Measurements from ENCODE around the gene SLC6A20. TPM values are rescaled to one million over a fixed set of nuclear protein-coding genes. Genes with fewer than 3 reads are reported as not detected.
"Not testable (repeated sequence)": the region's sequence is repeated elsewhere in the genome, so short reads cannot be mapped to it uniquely, and the experiment has no call there.

Gene SLC6A20
- total RNA-seq, 1 donor from 2014 or later = 1.2 TPM

DNA sequence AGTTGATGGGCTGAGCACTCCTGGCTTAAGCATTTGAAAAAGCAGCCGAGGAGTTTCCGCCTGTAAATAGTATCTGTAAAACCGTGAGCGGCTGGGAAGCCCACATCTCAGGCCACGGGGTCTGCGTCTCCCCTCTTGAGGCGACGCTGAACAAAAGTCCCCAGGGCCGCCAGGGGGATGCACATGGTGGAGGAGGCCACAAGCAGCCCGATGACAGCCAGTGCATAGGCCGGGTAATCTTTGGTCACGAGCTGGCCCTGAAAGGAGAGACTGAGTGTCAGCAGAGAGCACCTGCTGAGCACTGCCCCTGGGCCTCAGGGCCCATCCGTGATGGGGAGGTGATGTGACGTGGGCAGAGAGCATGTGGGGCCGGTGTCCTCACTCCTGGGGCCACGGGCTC lies 37.5 kb downstream of the SLC6A20 start:
- no peak for DNase-seq

GRCh38 chr3:45757141-45757540 lies 39.2 kb downstream of the SLC6A20 start:
- DNase-seq = not testable (repeated sequence)

- no peak for DNase-seq
Observed at GRCh38 chr3:45756055-45756454, 40.3 kb downstream of the SLC6A20 start.

- no peak for DNase-seq
Observed at GRCh38 chr3:45754461-45754860, 41.9 kb downstream of the SLC6A20 start.

GRCh38 chr3:45753095-45753494 lies 43.2 kb downstream of the SLC6A20 start:
- DNase-seq = no peak

DNA sequence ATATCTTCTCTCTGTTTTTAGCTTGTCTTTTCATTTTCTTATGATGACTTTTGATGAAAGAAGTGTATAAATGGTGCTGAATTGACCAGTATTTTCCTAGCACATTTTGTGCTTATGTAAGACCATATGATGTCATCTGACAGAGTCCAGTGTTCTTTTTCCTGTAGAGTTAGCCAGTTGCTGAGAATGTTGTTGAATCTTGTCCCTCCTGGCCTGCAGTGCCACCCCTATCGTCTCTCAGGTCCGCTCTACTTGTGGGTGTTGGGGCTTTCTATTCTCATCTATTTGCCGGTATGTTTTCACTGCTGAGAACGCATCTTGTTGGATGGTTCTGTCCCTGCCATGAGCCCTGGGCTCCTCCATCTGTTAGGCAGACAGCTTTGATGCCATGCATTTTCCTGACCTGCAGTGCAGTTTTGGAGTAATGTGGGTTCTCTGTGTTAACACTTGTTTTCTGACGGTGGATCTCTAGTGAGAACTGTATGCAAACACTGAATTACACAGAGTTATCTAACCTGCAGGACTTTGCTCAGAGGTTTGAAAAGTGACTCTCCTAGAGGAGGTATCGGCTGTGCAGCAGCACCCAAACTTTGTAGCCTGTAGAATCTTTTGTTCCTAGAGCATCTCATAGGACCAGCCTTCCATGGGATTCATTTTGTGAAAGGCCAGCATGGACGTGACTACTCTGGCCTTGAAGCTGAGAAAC lies 44.6 kb downstream of the SLC6A20 start:
- DNase-seq = no peak

DNA sequence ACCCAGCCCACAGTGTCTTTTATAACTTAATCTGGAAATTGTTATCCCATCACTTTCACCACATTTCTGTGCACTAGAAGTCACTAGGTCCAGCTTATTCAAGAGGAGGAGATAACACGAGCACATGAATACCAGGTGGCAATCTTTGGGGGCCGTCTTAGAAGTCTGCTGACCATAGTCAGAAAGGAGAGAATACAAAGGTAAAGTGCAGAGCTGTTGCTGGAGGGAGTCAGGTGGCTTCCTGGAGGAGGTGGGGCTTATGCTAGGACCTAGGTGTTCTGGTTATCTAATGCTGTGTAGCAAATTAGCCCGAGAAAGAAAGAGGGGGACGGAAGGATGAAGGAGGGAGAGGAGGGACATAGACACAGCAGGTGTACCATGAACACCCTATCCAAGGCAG lies 46.5 kb downstream of the SLC6A20 start:
- DNase-seq = no peak

- not testable (repeated sequence) for DNase-seq
Observed at GRCh38 chr3:45749036-45749600, 47.2 kb downstream of the SLC6A20 start.

- DNase-seq = peak; percentile 25
Observed at GRCh38 chr3:45748068-45748467, 48.3 kb downstream of the SLC6A20 start.

DNA sequence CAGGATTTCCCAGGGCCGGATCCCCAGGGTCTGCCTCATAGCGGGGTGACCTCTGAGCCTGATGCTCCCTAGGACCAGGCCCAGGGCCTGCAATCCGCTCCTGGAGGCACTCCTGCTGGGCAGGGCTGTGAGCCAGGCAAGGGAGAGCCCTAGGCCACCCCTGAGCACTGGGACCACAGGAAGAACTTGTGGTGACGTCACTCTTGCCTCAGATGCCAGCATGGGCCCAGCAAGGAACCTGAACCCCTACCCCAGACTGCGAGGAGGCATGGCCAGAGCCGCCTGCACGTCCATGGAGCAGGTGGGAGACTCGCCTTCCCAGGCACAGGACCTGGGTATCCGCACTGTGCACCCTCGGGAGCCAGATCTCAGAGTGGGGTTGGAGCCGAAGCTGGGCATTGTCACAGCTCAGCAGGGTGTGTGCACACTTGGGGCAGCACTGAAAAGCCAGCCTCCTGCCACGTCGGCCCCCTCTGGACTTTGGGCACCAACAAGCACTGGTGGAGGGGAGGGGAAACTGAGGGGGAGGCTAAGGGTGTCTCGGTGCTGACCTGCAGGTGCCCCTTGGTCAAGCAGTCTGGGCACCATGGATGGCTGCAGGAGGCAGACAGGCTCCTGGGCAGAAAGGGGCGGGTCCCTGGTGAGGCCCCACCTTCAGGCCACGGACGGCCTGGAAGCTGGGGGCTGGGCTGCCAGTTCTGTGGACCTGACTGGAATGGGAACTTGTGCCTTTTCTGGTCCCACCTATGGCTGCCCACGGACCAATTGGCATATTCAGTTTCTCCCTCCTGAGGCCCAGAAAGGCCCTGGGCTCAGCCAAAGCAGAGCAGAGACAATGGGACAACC lies 49.3 kb downstream of the SLC6A20 start:
- DNase-seq = no peak

DNA sequence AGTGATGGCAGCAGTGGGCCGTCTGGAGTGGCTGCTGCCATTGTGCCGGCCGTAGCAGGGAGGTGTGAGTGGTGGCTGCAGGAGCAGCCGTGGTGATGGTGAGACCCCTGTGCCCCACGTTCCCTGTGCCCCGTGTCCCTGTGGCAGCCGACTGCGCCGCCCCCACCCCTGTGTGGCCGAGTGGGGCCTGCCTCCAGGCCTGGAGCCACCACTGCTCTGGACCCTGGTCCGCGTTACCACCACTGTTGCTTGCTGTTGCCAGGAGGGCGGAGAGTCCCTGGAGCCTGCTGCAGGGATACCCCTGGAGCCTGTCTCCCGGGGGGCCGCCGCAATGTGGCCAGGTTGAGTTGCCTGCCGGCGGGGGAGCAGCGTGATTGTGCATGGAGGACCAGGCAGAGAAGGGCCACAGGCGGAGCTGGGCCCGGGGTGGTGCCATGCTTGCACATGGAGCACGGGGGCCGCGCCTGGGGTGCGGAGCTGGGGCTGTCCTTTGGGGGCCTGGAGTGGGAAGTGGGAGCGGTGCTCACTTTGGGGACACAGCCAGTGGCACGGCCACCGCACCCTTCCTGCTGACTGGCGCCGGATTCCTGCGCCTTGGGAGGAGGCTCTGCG lies 50.1 kb downstream of the SLC6A20 start:
- no peak for DNase-seq

DNA sequence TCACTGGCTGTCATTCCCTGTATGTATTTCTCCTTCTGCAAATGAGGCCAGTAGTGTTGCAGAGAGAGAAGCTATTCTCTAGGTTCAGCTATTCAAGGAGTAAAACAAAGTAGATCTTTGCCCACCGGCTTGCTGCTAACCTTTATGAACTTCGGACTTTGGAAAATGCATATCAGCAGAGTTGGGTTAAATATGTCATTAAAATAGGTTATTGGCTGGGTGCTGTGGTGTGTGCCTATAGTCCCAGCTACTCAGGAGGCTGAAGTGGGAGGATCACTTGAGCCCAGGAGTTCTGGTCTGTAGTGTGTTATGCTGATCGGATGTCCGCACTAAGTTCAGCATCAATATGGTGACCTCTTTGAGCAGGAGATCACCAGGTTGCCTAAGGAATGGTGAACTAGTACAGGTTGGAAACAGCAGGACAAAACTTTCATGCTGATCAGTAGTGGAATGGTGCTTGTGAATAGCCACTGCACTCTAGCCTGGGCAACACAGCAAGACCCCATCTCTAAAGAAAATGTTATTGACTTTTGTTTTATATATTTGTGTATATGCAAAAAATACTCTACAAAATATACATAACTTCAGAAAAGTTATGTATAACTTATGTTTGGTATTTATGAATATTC lies 53.8 kb downstream of the SLC6A20 start:
- DNase-seq = no peak

- DNase-seq = no peak
Observed at GRCh38 chr3:45741742-45742460, 54.4 kb downstream of the SLC6A20 start.

GRCh38 chr3:45741247-45741646 lies 55.1 kb downstream of the SLC6A20 start:
- no peak for DNase-seq

DNA sequence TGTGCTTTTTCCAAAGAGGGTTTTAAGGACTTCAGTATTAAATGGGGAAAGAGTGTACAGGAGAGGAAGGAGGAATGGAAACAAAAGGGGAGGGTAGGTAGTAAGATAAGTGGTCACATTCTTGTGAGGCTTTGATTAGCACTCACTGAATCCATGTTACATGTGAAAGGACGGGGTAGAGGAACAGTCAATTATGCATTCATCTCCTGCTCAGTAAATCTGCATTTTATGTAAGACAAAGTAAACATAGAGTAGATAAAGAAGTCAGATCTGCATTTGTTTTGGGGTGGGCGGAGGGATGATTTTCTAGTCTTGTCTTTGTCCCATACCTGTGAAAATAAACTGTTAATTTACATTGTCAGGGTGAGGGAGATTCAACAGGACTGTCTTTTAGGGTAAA lies 56.3 kb downstream of the SLC6A20 start:
- DNase-seq = no peak

- no peak for DNase-seq
Observed at GRCh38 chr3:45737234-45737633, 59.1 kb downstream of the SLC6A20 start.

- no peak for DNase-seq
Observed at GRCh38 chr3:45736707-45737106, 59.6 kb downstream of the SLC6A20 start.

- DNase-seq = no peak
Observed at GRCh38 chr3:45730409-45731154, 65.8 kb downstream of the SLC6A20 start.

GRCh38 chr3:45729614-45730013 lies 66.7 kb downstream of the SLC6A20 start:
- no peak for DNase-seq

- DNase-seq = no peak
Observed at GRCh38 chr3:45724911-45725310, 71.4 kb downstream of the SLC6A20 start.
